GM12878 (cell line): ENCODE results near the gene PCBP4. TPM values are rescaled to one million over a fixed set of nuclear protein-coding genes. Genes with fewer than 3 reads are reported as not detected.

Experiments used
- ATAC-seq: fragments of 200-7000 bp; cut with Tn5 transposase; 3 replicates; pipeline ENCODE4 v1.9.1; 2020; ENCODE audit warnings: mild to moderate bottlenecking, moderate library complexity
- BruUV-seq: library from RNA; stranded (reverse); fragments of 400-500 nt; replicated peaks from 2 replicates; lab custom pipeline; 2021; lab: Mats Ljungman, UMichigan
- CTCF ChIA-PET: fragments of 300-600 bp; sonication (Branson Sonifier 250); formaldehyde crosslinking; extraction: SDS; loops from one replicate; lab custom pipeline; 2021; ENCODE audit warnings: inconsistent platforms; lab: Yijun Ruan, JAX
- POLR2A ChIA-PET: fragments of 350-600 bp; formaldehyde crosslinking; extraction: SDS; loops from one replicate; lab custom pipeline; 2021; ENCODE audit warnings: inconsistent platforms; lab: Charles Lee
- RAD21 ChIA-PET: fragments of 300-600 bp; sonication (Branson Sonifier 250); formaldehyde crosslinking; loops from one replicate; lab custom pipeline; 2023; ENCODE audit warnings: antibody characterized with exemption; ENCODE audit not compliant: unreplicated experiment; lab: Charles Lee
- SMC1A ChIA-PET: fragments of 300-600 bp; sonication (Branson Sonifier 250); formaldehyde crosslinking; loops from one replicate; lab custom pipeline; 2023; ENCODE audit not compliant: unreplicated experiment, uncharacterized antibody; lab: Charles Lee
- DNase-seq: peaks from one replicate; pipeline ENCODE4 v3.0.0-alpha.2; 2011; ENCODE audit warnings: low read depth, low spot score
- FAIRE-seq: peaks from 3 replicates; lab custom pipeline; 2011; peaks lifted over from hg19 to GRCh38; lab: Jason Lieb, UNC
- H2AFZ ChIP-seq: 2 replicates; pipeline ENCODE4 v1.6.0; 2011; ENCODE audit warnings: low read depth, low read length, control low read depth; ENCODE audit not compliant: control insufficient read depth
- H3K27ac ChIP-seq: 2 replicates; pipeline ENCODE4 v1.5.1; 2011; ENCODE audit warnings: control low read depth; ENCODE audit not compliant: control insufficient read depth, insufficient read depth
- H3K27me3 ChIP-seq, 2 experiments: replicated peaks in 1 of 2; 2 replicates each; pipeline versions ENCODE4 v1.6.0 to v1.6.1; 2011; ENCODE audit warnings: low read length in 1 of 2; ENCODE audit not compliant: control insufficient read depth in 2 of 2, insufficient read depth in 2 of 2
- H3K36me3 ChIP-seq, 2 experiments: 2 replicates each; pipeline ENCODE4 v1.5.1; 2011; ENCODE audit warnings: low read length in 1 of 2; ENCODE audit not compliant: control insufficient read depth in 2 of 2, insufficient read depth in 2 of 2
- H3K4me1 ChIP-seq: 2 replicates; pipeline ENCODE4 v1.6.1; 2011; ENCODE audit warnings: mild to moderate bottlenecking, low read length, moderate library complexity, mixed read lengths; ENCODE audit not compliant: control insufficient read depth, insufficient read depth
- H3K4me2 ChIP-seq: 2 replicates; pipeline ENCODE4 v1.6.0; 2011; ENCODE audit warnings: control low read depth; ENCODE audit not compliant: control insufficient read depth, insufficient read depth
- H3K4me3 ChIP-seq: fragments of 200-600 bp; sonication (generic); 2 replicates; pipeline ENCODE4 v1.5.1; 2016
- H3K79me2 ChIP-seq: 2 replicates; pipeline ENCODE4 v1.6.0; 2011; ENCODE audit warnings: low read length; ENCODE audit not compliant: control insufficient read depth, insufficient read depth
- H3K9ac ChIP-seq: 2 replicates; pipeline ENCODE4 v1.8.0; 2011; ENCODE audit warnings: low read length, control low read depth, mixed read lengths; ENCODE audit not compliant: control insufficient read depth, insufficient read depth
- H3K9me3 ChIP-seq: replicated peaks from 3 replicates; pipeline ENCODE4 v1.5.1; 2011; ENCODE audit warnings: mild to moderate bottlenecking, low read length; ENCODE audit not compliant: control insufficient read depth, insufficient read depth
- H4K20me1 ChIP-seq: 2 replicates; pipeline ENCODE4 v1.6.0; 2011; ENCODE audit not compliant: control insufficient read depth, insufficient read depth
- IKZF2 ChIP-seq, 2 experiments: fragments of 450-650 bp; IDR thresholded peaks; 2 replicates each; pipeline ENCODE4 v1.6.1; 2017; ENCODE audit warnings: mild to moderate bottlenecking in 2 of 2, moderate library complexity in 2 of 2
- LARP7 ChIP-seq: fragments of 450-650 bp; IDR thresholded peaks from 2 replicates; pipeline ENCODE4 v1.6.1; 2017; ENCODE audit warnings: mild to moderate bottlenecking
- NR2F1 ChIP-seq: fragments of 450-650 bp; conservative IDR thresholded peaks from 2 replicates; pipeline ENCODE4 v1.6.1; 2017; ENCODE audit warnings: mild to moderate bottlenecking
- PRDM15 ChIP-seq: fragments of 450-650 bp; formaldehyde crosslinking; IDR thresholded peaks from 2 replicates; pipeline ENCODE4 v1.4.0; 2020; ENCODE audit warnings: mild to moderate bottlenecking, moderate library complexity
- WGBS: methylation state at CpG from one replicate; pipeline ENCODE4 v1.1.6; 2016; ENCODE audit warnings: low lambda C conversion rate; ENCODE audit not compliant: insufficient replicate concordance, insufficient coverage; ENCODE audit errors: missing lambda C conversion rate; 5-methylcytosine and 5-hydroxymethylcytosine counted together
- in situ Hi-C: fragments of 300-500 bp; cut with MboI; formaldehyde crosslinking; loops from 9 replicates; pipeline ENCODE4 v1.14.3; 2018; ENCODE audit warnings: mixed read lengths
- intact Hi-C: fragments of 100-400 bp; cut with micrococcal nuclease; formaldehyde crosslinking; loops from one replicate; pipeline ENCODE4 v1.14.2; 2022; ENCODE audit not compliant: unreplicated experiment
- polyA plus RNA-seq, 11 experiments: library from polyadenylated mRNA; depleted of rRNA in 4 of 11; unstranded in 6 of 11; stranded (reverse) in 5 of 11; fragments of >200 nt; fragmentation: Nextera tagmentation in 4 of 11; fragmentation: Illumina TruSeq in 1 of 11; extraction: Ambion mirVana in 4 of 11; extraction: Trizol in 1 of 11; gene quantifications; 1 replicate in 1 of 11; 2 replicates in 10 of 11; pipeline versions ENCODE4 v1.2.1 to v1.2.3, GENCODE V29; 2011 to 2016; ENCODE audit warnings: inconsistent platforms in 2 of 11, missing spikeins in 2 of 11, low read depth in 1 of 11
- total RNA-seq, 4 experiments: library from RNA; depleted of rRNA in 3 of 4; stranded (reverse); fragments of >200 nt in 3 of 4; fragmentation: Illumina TruSeq in 1 of 4; extraction: Trizol in 1 of 4; gene quantifications; 2 replicates each; pipeline versions ENCODE4 v1.2.1 to v1.2.3, GENCODE V29; 2013 to 2021

The PCBP4 gene
- total and polyA plus RNA-seq, 10 of the 15 experiments (the other 5 are each of a cell fraction or from before 2014, with no cell fraction given) = 0.05 to 14.5 (median 4.2) TPM

GRCh38 chr3:52013802-52014598 lies 46.7 kb upstream of the PCBP4 start (continued):
- TF ChIP-seq PRDM15 (CRISPR knock-in tag) = no peak

- SMC1A ChIA-PET = interaction anchor here (0.6 to 12.8 kb wide), 9 partner anchors 9 to 132 kb away, joined by 3 to 116 read pairs (median 5); partner anchors contain the start of gene DUSP7
- DNase-seq = no peak
- Histone ChIP-seq H3K9ac (no peak overlapping the region), H3K27ac (no peak overlapping the region), H4K20me1 (no peaks in the 10 kb centered on the region), H3K9me3 (no peaks in the 10 kb centered on the region), H3K36me3 (no peaks in the 10 kb centered on the region), H3K27me3 (no peaks in the 10 kb centered on the region), H3K4me1 (peaks cover 4% of the 10 kb centered on the region), H3K4me2 (no peak overlapping the region), H2AFZ (no peak overlapping the region), H3K79me2 (no peaks in the 10 kb centered on the region), H3K4me3 (no peak overlapping the region)
- no peak for ATAC-seq
- no peak for FAIRE-seq
- no TSS peak for BruUV-seq
- POLR2A ChIA-PET = interaction anchor here (0.9 to 3.1 kb wide), 4 partner anchors 9 to 108 kb away, joined by 3 to 7 read pairs (median 4); no protein-coding TSS in a partner anchor
- intact Hi-C loops = no loop called here
- WGBS = 69% methylated on average over 7 of the region's 7 CpGs
- in situ Hi-C loops = no loop called here
- RAD21 ChIA-PET = interaction anchor here (0.7 to 2.8 kb wide), 8 partner anchors 9 to 207 kb away, joined by 3 to 19 read pairs (median 4); no protein-coding TSS in a partner anchor
- TF ChIP-seq IKZF2 (IDR thresholded peaks at IDR 0.05) (no peak), LARP7 (no peak), NR2F1 (peak; percentile 44; the same call in 1 of the 2 replicates)
- CTCF ChIA-PET = interaction anchor here (0.8 to 8.2 kb wide), 6 partner anchors 10 to 129 kb away, joined by 3 to 93 read pairs (median 8); partner anchors contain the start of gene DUSP7
Observed at GRCh38 chr3:52012699-52013098, 45.4 kb upstream of the PCBP4 start.
